GM23248 (cell line): ENCODE results near the gene PON1. TPM values are rescaled to one million over a fixed set of nuclear protein-coding genes. Genes with fewer than 3 reads are reported as not detected.

Experiments used
- DNase-seq: peaks from one replicate; pipeline ENCODE4 v3.0.0-alpha.2; 2015
- H2AFZ ChIP-seq: fragments of 200-600 bp; sonication (generic); 2 replicates; pipeline ENCODE4 v1.6.1; 2016; ENCODE audit warnings: antibody characterized with exemption
- H3F3A ChIP-seq: fragments of 200-600 bp; sonication (generic); 2 replicates; pipeline ENCODE4 v1.6.1; 2016; ENCODE audit warnings: mild to moderate bottlenecking, antibody characterized with exemption, mixed run types; ENCODE audit not compliant: insufficient read depth
- H3K27ac ChIP-seq: fragments of 200-600 bp; sonication (generic); 2 replicates; pipeline ENCODE4 v1.5.1; 2016; ENCODE audit warnings: mild to moderate bottlenecking
- H3K27me3 ChIP-seq: fragments of 200-600 bp; sonication (generic); replicated peaks from 2 replicates; pipeline ENCODE4 v1.6.1; 2016; ENCODE audit warnings: mild to moderate bottlenecking; ENCODE audit not compliant: insufficient read depth
- H3K36me3 ChIP-seq: fragments of 200-600 bp; sonication (generic); 2 replicates; pipeline ENCODE4 v1.6.1; 2016; ENCODE audit warnings: low read depth, mild to moderate bottlenecking
- H3K4me1 ChIP-seq: fragments of 200-600 bp; sonication (generic); 2 replicates; pipeline ENCODE4 v1.6.1; 2016; ENCODE audit warnings: mild to moderate bottlenecking; ENCODE audit not compliant: insufficient read depth
- H3K4me2 ChIP-seq: fragments of 200-600 bp; sonication (generic); one replicate; pipeline ENCODE4 v1.6.1; 2016; ENCODE audit warnings: mild to moderate bottlenecking; ENCODE audit not compliant: unreplicated experiment
- H3K4me3 ChIP-seq: fragments of 200-600 bp; sonication (generic); 2 replicates; pipeline ENCODE4 v1.5.1; 2016; ENCODE audit warnings: mild to moderate bottlenecking
- H3K79me2 ChIP-seq: fragments of 200-600 bp; sonication (generic); 2 replicates; pipeline ENCODE4 v1.6.1; 2016; ENCODE audit warnings: mild to moderate bottlenecking; ENCODE audit not compliant: insufficient read depth
- H3K9ac ChIP-seq: fragments of 200-600 bp; sonication (generic); 2 replicates; pipeline ENCODE4 v1.6.1; 2016; ENCODE audit warnings: mild to moderate bottlenecking
- H3K9me2 ChIP-seq: fragments of 200-600 bp; sonication (generic); 2 replicates; pipeline ENCODE4 v1.6.1; 2016; ENCODE audit warnings: mixed run types, mild to moderate bottlenecking, moderate library complexity; ENCODE audit not compliant: insufficient read depth
- H3K9me3 ChIP-seq: fragments of 200-600 bp; sonication (generic); one replicate; pipeline ENCODE4 v1.6.1; 2017; ENCODE audit warnings: low read depth
- H4K20me1 ChIP-seq: fragments of 200-600 bp; sonication (generic); 2 replicates; pipeline ENCODE4 v1.6.0; 2016; ENCODE audit not compliant: insufficient read depth
- EZH2 ChIP-seq: fragments of 200-600 bp; sonication (generic); IDR thresholded peaks from 2 replicates; pipeline ENCODE4 v1.6.1; 2018; ENCODE audit warnings: antibody characterized with exemption, mild to moderate bottlenecking; ENCODE audit not compliant: insufficient read depth, poor library complexity, severe bottlenecking
- EZH2phosphoT487 ChIP-seq: fragments of 200-600 bp; sonication (generic); IDR thresholded peaks from 2 replicates; pipeline ENCODE4 v1.6.1; 2018; ENCODE audit warnings: antibody characterized with exemption, moderate library complexity, mild to moderate bottlenecking, low read depth; ENCODE audit not compliant: insufficient read depth
- WGBS, 2 experiments: methylation state at CpG; one replicate each; pipeline ENCODE4 v1.1.6; 2015 to 2017; ENCODE audit warnings: low lambda C conversion rate in 2 of 2, low coverage in 1 of 2; ENCODE audit errors: missing lambda C conversion rate in 2 of 2; 5-methylcytosine and 5-hydroxymethylcytosine counted together
- in situ Hi-C: fragments of 300-500 bp; cut with MboI; formaldehyde crosslinking; loops from 2 replicates; pipeline ENCODE4 v1.15.0; 2020
- polyA plus RNA-seq: library from polyadenylated mRNA; unstranded; fragments of >200 nt; fragmentation: Nextera tagmentation; extraction: Ambion mirVana; gene quantifications from 2 replicates; pipeline ENCODE4 v1.2.1, GENCODE V29; 2016
- total RNA-seq: library from RNA; depleted of rRNA; stranded (reverse); fragments of >200 nt; shearing (Covaris generic); gene quantifications from 2 replicates; pipeline ENCODE4 v1.2.3, GENCODE V29; 2014

Gene PON1
- total and polyA plus RNA-seq, 2 experiments from 2014 or later = not detected

- no peaks in the 10 kb centered on the region for H3K36me3 ChIP-seq
- H3K9me2 ChIP-seq = no peaks in the 10 kb centered on the region
- no peak for DNase-seq
- in situ Hi-C loops = no loop called here
- no peaks in the 10 kb centered on the region for H4K20me1 ChIP-seq
- no peak overlapping the region for H2AFZ ChIP-seq
- no peak for TF ChIP-seq EZH2phosphoT487
- TF ChIP-seq EZH2 = no peak
- no peaks in the 10 kb centered on the region for H3F3A ChIP-seq
- H3K9ac ChIP-seq = no peak overlapping the region
- no peaks in the 10 kb centered on the region for H3K9me3 ChIP-seq
- no peaks in the 10 kb centered on the region for H3K4me1 ChIP-seq
- peaks cover 3% of the 10 kb centered on the region for H3K27me3 ChIP-seq
- H3K4me2 ChIP-seq = no peak overlapping the region
- no peak overlapping the region for H3K27ac ChIP-seq
- H3K4me3 ChIP-seq = no peak overlapping the region
- H3K79me2 ChIP-seq = no peaks in the 10 kb centered on the region
Observed at GRCh38 chr7:95295397-95295796, 28.9 kb downstream of the PON1 start.

- Histone ChIP-seq H3K9ac (no peak overlapping the region), H3K9me3 (no peaks in the 10 kb centered on the region), H3K36me3 (no peaks in the 10 kb centered on the region), H3F3A (no peaks in the 10 kb centered on the region), H2AFZ (no peak overlapping the region), H3K4me1 (no peaks in the 10 kb centered on the region), H3K27me3 (peaks cover 17% of the 10 kb centered on the region), H3K79me2 (no peaks in the 10 kb centered on the region), H3K4me2 (no peak overlapping the region), H3K9me2 (no peaks in the 10 kb centered on the region), H3K27ac (no peak overlapping the region), H4K20me1 (no peaks in the 10 kb centered on the region), H3K4me3 (no peak overlapping the region)
- TF ChIP-seq EZH2phosphoT487 = no peak
- no peak for TF ChIP-seq EZH2
- 61 to 65% methylated on average over 7 of the region's 7 CpGs for WGBS, 2 experiments
- in situ Hi-C loops = no loop called here
- DNase-seq = no peak
Observed at GRCh38 chr7:95290166-95290830, 34.0 kb downstream of the PON1 start.

GRCh38 chr7:95286096-95286495, 38.2 kb downstream of the PON1 start:
- H3K4me3 ChIP-seq = no peak overlapping the region
- no peaks in the 10 kb centered on the region for H4K20me1 ChIP-seq
- H3K36me3 ChIP-seq = no peaks in the 10 kb centered on the region
- no peaks in the 10 kb centered on the region for H3K9me3 ChIP-seq
- H2AFZ ChIP-seq = no peak overlapping the region
- no peak overlapping the region for H3K4me2 ChIP-seq
- H3K27ac ChIP-seq = no peak overlapping the region
- no peak for TF ChIP-seq EZH2phosphoT487
- no peak for TF ChIP-seq EZH2
- H3K9me2 ChIP-seq = no peaks in the 10 kb centered on the region; the same call in 1 of the 2 replicates
- WGBS, 2 experiments = 39 to 45% methylated on average over 2 of the region's 2 CpGs
- no peaks in the 10 kb centered on the region for H3K79me2 ChIP-seq
- H3F3A ChIP-seq = no peaks in the 10 kb centered on the region
- no peak for DNase-seq
- H3K27me3 ChIP-seq = peaks cover 22% of the 10 kb centered on the region; the same call in 1 of the 2 replicates
- no peaks in the 10 kb centered on the region for H3K4me1 ChIP-seq
- H3K9ac ChIP-seq = no peak overlapping the region
- in situ Hi-C loops = no loop called here

- 15 to 28% methylated on average over 2 of the region's 2 CpGs for WGBS, 2 experiments
- no peak overlapping the region for H3K4me3 ChIP-seq
- in situ Hi-C loops = no loop called here
Observed at GRCh38 chr7:95279417-95279816, 44.9 kb downstream of the PON1 start.

More at GRCh38 chr7:95279417-95279816, 44.9 kb downstream of the PON1 start:
- H3K4me1 ChIP-seq = no peaks in the 10 kb centered on the region
- TF ChIP-seq EZH2 = no peak
- TF ChIP-seq EZH2phosphoT487 = no peak
- H3K9me3 ChIP-seq = no peaks in the 10 kb centered on the region
- H3K9ac ChIP-seq = no peak overlapping the region
- DNase-seq = no peak
- no peak overlapping the region for H3K4me2 ChIP-seq
- no peaks in the 10 kb centered on the region for H4K20me1 ChIP-seq
- H3K79me2 ChIP-seq = no peaks in the 10 kb centered on the region
- H3K27me3 ChIP-seq = peaks cover 11% of the 10 kb centered on the region
- H3K9me2 ChIP-seq = no peaks in the 10 kb centered on the region; the same call in 1 of the 2 replicates
- no peaks in the 10 kb centered on the region for H3K36me3 ChIP-seq
- H2AFZ ChIP-seq = no peak overlapping the region
- H3K27ac ChIP-seq = no peak overlapping the region
- H3F3A ChIP-seq = no peaks in the 10 kb centered on the region
